BJ (cell line): Measurements from ENCODE around the gene SSBP2. TPM values are rescaled to one million over a fixed set of nuclear protein-coding genes. Genes with fewer than 3 reads are reported as not detected.

Experiments
- CTCF ChIA-PET: fragments of 350-600 bp; formaldehyde crosslinking; extraction: SDS; loops from one replicate; lab custom pipeline; 2021; ENCODE audit warnings: antibody characterized with exemption, inconsistent platforms; lab: Yijun Ruan, JAX
- POLR2A ChIA-PET: fragments of 300-600 bp; sonication (Branson Sonifier 250); formaldehyde crosslinking; extraction: SDS; loops from one replicate; lab custom pipeline; 2021; ENCODE audit warnings: antibody characterized with exemption; lab: Charles Lee
- DNase-seq: peaks from one replicate; pipeline ENCODE4 v3.0.0-alpha.2; 2011; ENCODE audit warnings: low read depth
- H3K27me3 ChIP-seq: 2 replicates; pipeline ENCODE4 v1.6.0; 2011; ENCODE audit warnings: low read length; ENCODE audit not compliant: control insufficient read depth, insufficient read depth
- H3K36me3 ChIP-seq: 2 replicates; pipeline ENCODE4 v1.5.1; 2011; ENCODE audit warnings: low read length; ENCODE audit not compliant: control insufficient read depth, insufficient read depth
- H3K4me3 ChIP-seq: 2 replicates; pipeline ENCODE4 v1.5.1; 2011; ENCODE audit warnings: low read depth, mild to moderate bottlenecking, control low read depth, low read length
- polyA plus RNA-seq: library from polyadenylated mRNA; depleted of rRNA; stranded (reverse); fragments of >200 nt; gene quantifications from 2 replicates; pipeline ENCODE4 v1.2.3, GENCODE V29; 2011
- TF ChIP-seq, protein P1 (sequence below): IDR thresholded peaks from 2 replicates; pipeline ENCODE4 v1.5.1; 2011; ENCODE audit warnings: low read depth, mild to moderate bottlenecking, control low read depth, inconsistent platforms, low read length, moderate library complexity; ENCODE audit not compliant: insufficient read depth

Gene SSBP2
- polyA plus RNA-seq, 1 experiment: 68.8 TPM

DNA sequence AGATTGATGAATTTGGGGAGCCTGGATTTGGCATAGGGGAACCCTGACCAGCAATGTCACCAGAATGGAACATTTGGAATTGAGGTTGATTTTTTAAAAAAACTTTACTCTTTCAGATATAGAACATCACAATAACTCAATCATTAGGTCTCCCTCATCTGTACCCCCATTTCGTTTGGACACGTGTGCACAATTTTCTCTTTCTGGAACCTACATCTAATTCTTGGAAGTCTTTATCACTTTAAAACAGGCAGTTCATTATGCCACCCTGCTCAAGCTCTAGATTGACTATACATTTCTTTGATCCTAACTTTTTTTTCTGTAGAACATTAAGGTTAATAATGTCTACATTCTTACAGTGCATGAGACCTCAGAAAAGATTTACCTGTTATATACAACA is 3.7 kb upstream of the SSBP2 start:
- Histone ChIP-seq H3K27me3 (no peaks in the 10 kb centered on the region), H3K36me3 (no peaks in the 10 kb centered on the region), H3K4me3 (no peak overlapping the region)
- POLR2A ChIA-PET: interaction anchor here (0.6 to 1.9 kb wide), 2 partner anchors 89 to 97 kb away, joined by 4 to 13 read pairs; no protein-coding TSS in a partner anchor
- CTCF ChIA-PET: interaction anchor here (0.7 to 2.0 kb wide), 4 partner anchors 83 to 411 kb away, joined by 3 to 10 read pairs (median 6); no protein-coding TSS in a partner anchor
- DNase-seq: no peak
- TF ChIP-seq, protein P1, sequence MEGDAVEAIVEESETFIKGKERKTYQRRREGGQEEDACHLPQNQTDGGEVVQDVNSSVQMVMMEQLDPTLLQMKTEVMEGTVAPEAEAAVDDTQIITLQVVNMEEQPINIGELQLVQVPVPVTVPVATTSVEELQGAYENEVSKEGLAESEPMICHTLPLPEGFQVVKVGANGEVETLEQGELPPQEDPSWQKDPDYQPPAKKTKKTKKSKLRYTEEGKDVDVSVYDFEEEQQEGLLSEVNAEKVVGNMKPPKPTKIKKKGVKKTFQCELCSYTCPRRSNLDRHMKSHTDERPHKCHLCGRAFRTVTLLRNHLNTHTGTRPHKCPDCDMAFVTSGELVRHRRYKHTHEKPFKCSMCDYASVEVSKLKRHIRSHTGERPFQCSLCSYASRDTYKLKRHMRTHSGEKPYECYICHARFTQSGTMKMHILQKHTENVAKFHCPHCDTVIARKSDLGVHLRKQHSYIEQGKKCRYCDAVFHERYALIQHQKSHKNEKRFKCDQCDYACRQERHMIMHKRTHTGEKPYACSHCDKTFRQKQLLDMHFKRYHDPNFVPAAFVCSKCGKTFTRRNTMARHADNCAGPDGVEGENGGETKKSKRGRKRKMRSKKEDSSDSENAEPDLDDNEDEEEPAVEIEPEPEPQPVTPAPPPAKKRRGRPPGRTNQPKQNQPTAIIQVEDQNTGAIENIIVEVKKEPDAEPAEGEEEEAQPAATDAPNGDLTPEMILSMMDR: no peak

DNA sequence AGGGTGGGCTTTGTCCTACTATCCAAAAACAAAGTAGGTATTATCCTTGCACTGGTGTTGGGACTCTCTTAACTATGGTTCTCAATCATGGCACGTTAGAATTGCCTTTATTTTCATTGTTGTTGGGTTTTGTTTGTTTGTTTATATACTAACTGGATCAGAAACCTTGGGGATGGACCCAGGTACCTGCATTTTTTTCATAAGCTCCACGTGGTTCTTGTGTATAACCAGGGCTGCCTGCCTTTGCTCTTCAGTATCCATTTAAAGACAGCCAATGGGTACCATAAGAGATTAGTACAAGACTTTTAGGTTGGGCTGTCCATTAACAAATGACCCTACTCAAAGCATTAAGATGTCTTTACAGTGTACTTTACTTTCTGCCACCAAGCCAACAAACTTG is 2.5 kb upstream of the SSBP2 start:
- H3K4me3 ChIP-seq: no peak overlapping the region
- CTCF ChIA-PET: interaction anchor here (1.4 to 3.6 kb wide), 2 partner anchors 83 to 98 kb away, joined by 4 to 20 read pairs; no protein-coding TSS in a partner anchor
- TF ChIP-seq, protein P1: no peak
- H3K36me3 ChIP-seq: no peaks in the 10 kb centered on the region
- no peak for DNase-seq
- no peaks in the 10 kb centered on the region for H3K27me3 ChIP-seq
- POLR2A ChIA-PET: no interaction called here

DNA sequence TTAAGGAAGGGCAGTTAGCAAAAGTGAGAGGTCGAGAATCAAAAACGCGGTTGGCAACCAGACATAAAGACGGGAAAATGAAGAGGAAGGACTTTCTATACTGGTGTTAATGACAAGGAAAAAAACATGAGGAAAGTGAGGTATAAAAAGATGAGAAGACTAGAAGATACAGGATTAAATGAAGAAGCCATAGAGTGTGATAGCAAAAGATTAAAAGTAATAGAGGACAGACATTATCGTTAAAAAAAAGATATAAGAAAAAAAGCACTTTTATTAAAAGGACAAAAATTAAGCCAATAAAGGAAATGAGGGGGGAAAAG is 1.7 kb upstream of the SSBP2 start:
- CTCF ChIA-PET: interaction anchor here (3.6 kb wide), 1 partner anchor 99 kb away, joined by 20 read pairs; no protein-coding TSS in a partner anchor
- Histone ChIP-seq H3K36me3 (no peaks in the 10 kb centered on the region), H3K27me3 (no peaks in the 10 kb centered on the region), H3K4me3 (no peak overlapping the region)
- POLR2A ChIA-PET: no interaction called here
- TF ChIP-seq, protein P1: no peak
- no peak for DNase-seq

DNA sequence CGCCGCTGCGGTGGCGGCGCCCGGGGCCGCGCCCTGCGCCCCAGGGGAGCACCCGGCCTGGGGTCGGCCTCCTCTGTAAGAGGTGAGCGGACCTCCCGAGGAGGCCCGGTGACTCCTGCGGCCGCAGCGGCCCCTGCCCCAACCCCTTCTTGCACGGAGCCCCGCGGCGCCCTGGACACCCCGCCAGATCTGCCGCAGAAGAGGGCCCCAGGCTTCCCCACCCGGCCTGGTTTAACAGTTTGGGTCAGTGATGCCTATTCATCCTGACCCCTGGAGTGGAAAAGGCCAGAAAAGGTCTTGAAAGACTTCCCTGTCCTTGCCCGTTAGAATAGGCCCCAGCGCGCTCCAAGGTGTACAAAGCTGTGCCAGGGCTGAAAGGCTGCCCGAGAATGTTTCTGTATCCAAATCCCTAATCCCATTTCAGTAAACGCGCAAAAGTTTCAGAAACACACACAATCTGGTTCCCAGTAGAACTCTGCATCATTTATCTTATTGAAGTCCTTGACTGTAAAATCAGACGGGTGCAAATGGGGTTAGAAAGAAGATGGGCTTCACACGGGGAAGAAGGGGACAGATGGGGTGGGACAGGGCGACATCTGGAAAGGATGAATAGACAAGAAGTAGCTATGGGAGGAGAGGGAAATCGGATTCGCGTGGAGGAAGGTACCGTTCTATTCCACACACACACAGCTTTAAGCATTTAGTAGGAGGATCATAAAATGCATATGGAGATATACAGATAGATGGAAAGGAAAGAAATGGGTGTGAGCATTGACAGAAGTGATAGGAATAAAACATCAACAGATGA is 1.1 kb upstream of the SSBP2 start:
- H3K27me3 ChIP-seq: no peaks in the 10 kb centered on the region
- peak overlapping the region; percentile 51 for H3K4me3 ChIP-seq
- TF ChIP-seq, protein P1: no peak
- ChIA-PET CTCF (interaction anchor here (1.0 to 3.6 kb wide), 4 partner anchors 94 to 413 kb away, joined by 3 to 20 read pairs (median 8); no protein-coding TSS in a partner anchor), POLR2A (interaction anchor here (0.6 to 2.4 kb wide), 3 partner anchors 73 to 270 kb away, joined by 3 to 26 read pairs (median 7); no protein-coding TSS in a partner anchor)
- no peak for DNase-seq
- H3K36me3 ChIP-seq: no peaks in the 10 kb centered on the region

DNA sequence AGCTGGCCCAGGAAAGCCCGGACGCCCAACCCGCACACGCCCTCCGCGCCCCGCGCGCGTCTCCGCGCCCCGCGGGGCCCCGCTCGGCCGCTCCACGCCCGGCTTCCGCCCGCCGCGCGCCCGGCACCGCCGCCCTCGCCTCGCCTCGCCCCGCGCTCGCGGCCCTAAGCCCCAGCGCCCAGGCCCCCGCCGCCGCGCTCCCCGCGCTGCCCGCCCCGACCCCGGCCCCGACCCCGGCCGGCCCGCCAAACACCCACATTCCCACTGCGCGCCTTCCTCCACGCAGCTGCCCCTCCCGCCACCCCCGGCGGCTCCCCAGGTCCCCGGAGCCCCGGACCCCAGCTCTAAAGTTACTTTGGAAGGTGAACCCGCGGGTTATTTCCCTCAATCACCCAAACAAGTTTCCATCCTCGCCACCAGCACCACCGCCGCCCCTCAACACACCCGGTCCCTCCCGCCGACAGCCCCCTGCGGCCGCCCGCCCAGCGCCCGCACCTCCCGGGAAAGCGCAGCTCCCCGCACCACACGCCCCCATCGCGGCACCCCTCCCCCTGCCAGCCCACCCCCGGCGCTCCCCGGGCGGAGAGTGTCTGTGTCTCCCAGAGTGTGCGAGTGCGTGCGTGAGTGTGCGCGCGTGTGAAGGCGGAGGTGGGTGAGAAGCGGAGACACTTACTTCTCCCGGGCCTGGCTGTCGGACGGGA is 439 bp downstream of the SSBP2 start:
- DNase-seq: no peak
- TF ChIP-seq, protein P1: no peak
- Histone ChIP-seq H3K36me3 (no peaks in the 10 kb centered on the region), H3K27me3 (no peaks in the 10 kb centered on the region), H3K4me3 (peak overlapping the region; percentile 71)
- ChIA-PET POLR2A (interaction anchor here (0.5 to 2.4 kb wide), 3 partner anchors 75 to 521 kb away, joined by 3 to 26 read pairs (median 3); no protein-coding TSS in a partner anchor), CTCF (interaction anchor here (0.6 to 3.6 kb wide), 10 partner anchors 37 to 415 kb away, joined by 3 to 20 read pairs (median 4); no protein-coding TSS in a partner anchor)
